ENCODE results near the gene PXDC1.
"Not testable (repeated sequence)": the region's sequence is repeated elsewhere in the genome, so short reads cannot be mapped to it uniquely, and the experiment has no call there.

Gene PXDC1

GRCh38 chr6:3758842-3759144 lies 7.3 kb upstream of the PXDC1 start:
- TF ChIP-seq CTCF (IDR thresholded peaks at IDR 0.05; ENCODE audit: borderline replicate concordance, insufficient read depth, low read depth, low read length) = no peak
- no peak overlapping the region for H3K4me3 ChIP-seq (ENCODE audit: low read depth, low read length)

- not testable (repeated sequence) for H3K4me3 ChIP-seq (ENCODE audit: low read depth, low read length)
These were observed 6.7 kb upstream of the PXDC1 start for GRCh38 chr6:3757998-3758841.

GRCh38 chr6:3757241-3757641 lies 5.7 kb upstream of the PXDC1 start:
- no peak for TF ChIP-seq CTCF (IDR thresholded peaks at IDR 0.05; ENCODE audit: borderline replicate concordance, insufficient read depth, low read depth, low read length)
- no peak overlapping the region for H3K4me3 ChIP-seq (ENCODE audit: low read depth, low read length)

GRCh38 chr6:3756546-3756945 lies 5.0 kb upstream of the PXDC1 start:
- no peak for TF ChIP-seq CTCF (IDR thresholded peaks at IDR 0.05; ENCODE audit: borderline replicate concordance, insufficient read depth, low read depth, low read length)
- H3K4me3 ChIP-seq (ENCODE audit: low read depth, low read length) = no peak overlapping the region

GRCh38 chr6:3755637-3756545 lies 4.4 kb upstream of the PXDC1 start:
- no peak overlapping the region for H3K4me3 ChIP-seq (ENCODE audit: low read depth, low read length)
- TF ChIP-seq CTCF (IDR thresholded peaks at IDR 0.05; ENCODE audit: borderline replicate concordance, insufficient read depth, low read depth, low read length) = no peak

- TF ChIP-seq CTCF (IDR thresholded peaks at IDR 0.05; ENCODE audit: borderline replicate concordance, insufficient read depth, low read depth, low read length) = no peak
These were observed 3.3 kb upstream of the PXDC1 start for GRCh38 chr6:3754776-3755175.

GRCh38 chr6:3754032-3754725 lies 2.7 kb upstream of the PXDC1 start:
- not testable (repeated sequence) for H3K4me3 ChIP-seq (ENCODE audit: low read depth, low read length)

More at GRCh38 chr6:3754776-3755175, 3.3 kb upstream of the PXDC1 start:
- no peak overlapping the region for H3K4me3 ChIP-seq (ENCODE audit: low read depth, low read length)
